Ishikawa (cell line): ENCODE measurements around the gene NR1H2.

Experiments
- EP300 ChIP-seq: IDR thresholded peaks from 2 replicates; pipeline ENCODE4 v1.6.1; 2012; ENCODE audit warnings: borderline replicate concordance
- YY1 ChIP-seq: IDR thresholded peaks from 2 replicates; pipeline ENCODE4 v1.6.1; 2012; ENCODE audit warnings: low read depth

DNA sequence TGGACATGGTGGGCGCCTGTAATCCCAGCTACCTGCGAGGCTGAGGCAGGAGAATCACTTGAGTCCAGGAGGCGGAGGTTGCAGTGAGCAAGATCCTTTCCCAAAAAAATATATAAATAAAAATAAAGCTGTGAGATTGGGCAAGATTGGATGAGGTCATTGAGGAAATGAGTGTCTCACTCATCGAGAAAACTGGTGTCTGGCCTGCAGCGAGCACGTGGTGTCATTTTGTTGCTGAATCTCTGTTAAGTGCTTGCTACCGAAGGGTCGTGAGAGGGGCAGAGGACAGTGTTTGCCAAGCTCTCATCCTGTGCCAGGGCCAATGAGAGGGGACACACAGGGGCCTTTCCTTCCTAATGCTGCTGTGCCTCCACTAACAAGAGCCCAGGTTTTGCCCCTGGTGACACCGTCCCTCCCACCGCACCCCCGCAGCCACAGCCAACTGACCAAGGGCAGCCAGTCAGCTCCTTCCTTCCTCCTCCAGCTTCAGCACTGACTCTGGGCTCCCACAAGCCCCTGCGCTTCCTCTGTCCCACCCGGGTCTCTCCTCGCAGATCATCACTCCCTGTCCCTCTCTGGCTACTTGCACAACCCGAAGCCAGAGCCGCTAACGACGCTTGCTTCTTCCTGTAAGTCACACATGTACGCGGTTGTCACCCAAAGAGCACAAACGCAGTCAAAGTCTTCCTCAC, 11.1 kb downstream of the NR1H2 start:
- TF ChIP-seq EP300 (no peak), YY1 (no peak)
